VCaP (cell line): ENCODE measurements around the gene CFL1.

ENCODE experiments used
- H3K27ac ChIP-seq: fragments of 450-650 bp; 2 replicates; pipeline ENCODE4 v1.5.1; 2017
- CTCF ChIP-seq: fragments of 450-650 bp; conservative IDR thresholded peaks from 2 replicates; pipeline ENCODE4 v1.5.1; 2017; ENCODE audit warnings: mild to moderate bottlenecking, moderate library complexity

Gene CFL1

DNA sequence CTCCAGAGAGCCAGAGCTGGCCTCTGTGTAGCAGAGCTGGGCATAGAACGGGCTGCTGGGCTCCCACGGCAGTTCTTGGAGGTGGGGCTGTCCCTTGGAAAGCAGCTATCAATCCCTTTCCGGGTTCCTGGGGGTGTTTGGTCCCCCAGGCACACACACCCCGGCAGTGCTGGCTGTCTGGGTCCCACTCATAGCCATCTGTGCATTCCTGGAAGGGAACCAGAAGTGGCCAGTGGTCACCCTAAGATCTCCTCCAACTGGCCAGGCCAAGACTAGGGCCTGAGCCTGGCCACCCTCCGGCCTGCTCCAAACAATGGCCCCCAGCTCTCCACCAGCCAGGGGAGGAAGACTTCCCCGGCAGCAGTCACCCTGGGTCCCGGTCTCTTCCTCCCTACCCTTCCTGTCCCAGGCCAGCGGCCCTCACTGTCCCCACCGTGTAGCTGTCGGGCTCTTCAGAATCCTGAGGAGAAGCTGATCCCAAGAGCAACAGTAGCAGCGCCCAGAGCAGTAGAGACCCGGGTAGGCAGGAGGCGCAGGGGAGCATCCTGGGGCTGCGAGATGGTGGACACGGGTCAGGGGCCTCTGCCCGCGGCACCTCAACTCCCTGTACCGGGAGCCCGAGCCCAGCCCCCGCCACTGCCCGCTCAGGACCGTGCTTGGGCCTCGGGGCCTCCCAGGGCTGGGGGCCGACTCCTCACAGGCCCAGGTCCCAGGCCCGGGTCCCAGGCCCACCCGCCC, 14.0 kb upstream of the CFL1 start:
- no peak for TF ChIP-seq CTCF
- H3K27ac ChIP-seq = peak overlapping the region; percentile 4; the same call in 1 of the 2 replicates

DNA sequence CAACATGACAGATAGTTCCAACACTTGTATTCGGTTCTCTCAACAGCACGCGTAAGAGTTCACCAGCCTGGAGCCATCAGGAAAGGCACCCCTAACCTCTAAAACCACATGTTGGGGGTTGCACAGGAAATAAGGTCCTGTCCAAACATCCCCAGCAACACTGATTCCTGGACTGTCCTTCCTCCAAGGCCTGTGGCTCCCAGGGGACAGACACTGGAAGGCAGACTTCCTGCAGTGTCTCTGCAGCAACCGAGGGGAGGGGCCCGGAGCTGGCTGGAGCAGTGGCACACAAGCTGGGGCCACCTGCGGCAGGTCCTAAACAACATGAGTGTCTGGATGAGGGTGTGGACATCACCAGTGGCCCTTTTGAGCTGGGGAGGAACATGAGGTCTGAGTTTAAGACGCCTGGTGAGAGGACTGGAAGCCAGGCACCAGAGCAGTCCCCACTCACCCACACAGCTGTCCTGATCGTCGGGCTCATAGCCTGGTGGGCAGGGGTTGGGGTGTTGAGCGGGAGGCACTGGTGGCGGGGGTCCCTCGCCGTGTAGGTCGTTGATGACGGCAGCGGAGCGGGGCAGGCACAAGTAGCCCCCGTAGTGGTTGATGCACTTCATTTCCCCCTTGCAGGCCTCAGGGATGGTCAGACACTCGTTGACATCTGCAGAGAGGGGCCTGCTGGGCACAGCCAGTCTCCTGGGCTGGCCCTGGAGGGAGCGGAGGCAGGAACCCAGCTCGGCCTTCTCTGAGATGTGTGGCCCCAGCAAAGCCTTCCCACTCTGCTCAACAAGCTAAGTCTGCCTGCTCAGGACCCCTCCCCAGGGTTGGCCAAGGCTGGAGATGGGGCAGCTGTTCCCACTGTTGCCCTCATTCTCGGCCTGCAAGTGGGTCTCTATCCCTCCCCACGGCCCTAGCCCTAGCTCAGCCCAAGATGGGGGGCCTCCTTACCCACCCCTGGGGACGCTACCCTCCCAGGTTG, 13.0 kb upstream of the CFL1 start:
- no peak for TF ChIP-seq CTCF
- peak overlapping the region; percentile 4; the same call in 1 of the 2 replicates for H3K27ac ChIP-seq

DNA sequence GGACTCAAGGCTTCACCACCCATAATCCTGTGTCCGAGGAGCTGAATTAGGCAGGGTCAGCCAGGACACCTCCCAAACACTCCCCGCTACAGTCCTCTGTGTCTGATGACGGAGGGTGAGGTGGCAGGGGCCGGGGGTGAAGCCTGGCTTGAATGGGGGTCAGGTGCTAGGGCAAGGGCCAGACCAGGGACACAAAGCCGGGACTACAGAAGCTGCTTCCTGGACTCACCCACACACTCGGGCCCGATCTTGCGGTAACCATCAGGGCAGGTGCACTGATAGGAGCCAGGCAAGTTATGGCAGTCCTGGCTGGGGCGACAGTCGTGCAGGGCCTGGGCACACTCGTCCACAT, 12.3 kb upstream of the CFL1 start:
- peak overlapping the region; percentile 4; the same call in 1 of the 2 replicates for H3K27ac ChIP-seq
- TF ChIP-seq CTCF = no peak

GRCh38 chr11:65869643-65870306, 11.8 kb upstream of the CFL1 start:
- no peak overlapping the region; the same call in 1 of the 2 replicates for H3K27ac ChIP-seq
- no peak for TF ChIP-seq CTCF

DNA sequence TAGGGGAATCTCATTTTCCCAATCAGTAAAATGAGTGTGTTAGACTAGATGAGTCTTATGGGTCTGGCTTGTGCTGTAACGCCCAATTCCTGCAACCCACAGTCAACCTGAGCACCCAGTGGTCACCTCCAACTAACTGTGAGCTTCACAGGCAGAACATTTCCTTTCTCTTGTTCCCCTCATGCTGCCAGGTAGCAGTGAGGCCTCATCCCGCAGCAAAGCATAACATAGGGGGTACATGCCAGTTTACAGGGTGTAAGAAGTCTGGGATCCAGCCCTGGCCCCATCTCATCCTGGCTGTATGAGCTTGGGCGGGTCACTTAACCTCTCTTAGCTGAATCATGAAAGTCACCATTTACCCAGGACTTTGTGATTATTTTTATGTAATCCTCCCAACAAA, 10.9 kb upstream of the CFL1 start:
- no peak for TF ChIP-seq CTCF
- no peak overlapping the region for H3K27ac ChIP-seq

- H3K27ac ChIP-seq = no peak overlapping the region
- no peak for TF ChIP-seq CTCF
Observed at GRCh38 chr11:65868076-65868667, 10.2 kb upstream of the CFL1 start.
